DMS153 treated with DMSO at 0.1 percent for 48 hours (cell line): ENCODE data around the gene SLC9A1.
A peak's percentile ranks its signal among the peaks of the same experiment; 100 is the strongest.

Experiments
- DNase-seq: peaks from one replicate; lab custom pipeline; 2025; ENCODE audit not compliant: unreplicated experiment; lab: John Stamatoyannopoulos, UW

SLC9A1 gene

DNA sequence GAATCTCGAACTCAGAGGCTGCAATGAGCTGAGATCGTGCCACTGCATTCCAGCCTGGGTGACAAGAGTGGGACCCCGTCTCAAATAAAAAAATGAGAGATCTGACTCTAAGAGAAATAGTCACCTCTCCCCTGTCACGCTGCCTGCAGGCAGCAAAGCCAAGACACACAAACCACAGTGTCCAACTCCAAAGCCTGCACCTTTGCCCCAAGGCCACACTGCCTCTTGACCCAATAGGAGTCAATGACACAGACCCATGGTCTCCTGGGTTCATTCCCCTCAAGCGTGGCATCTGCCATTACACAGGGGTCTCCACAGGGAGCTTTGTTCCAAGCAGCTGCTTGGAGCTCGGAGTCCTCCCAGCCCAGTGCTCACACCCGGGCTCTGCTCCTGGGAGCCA, 46.3 kb downstream of the SLC9A1 start:
- no peak for DNase-seq

DNA sequence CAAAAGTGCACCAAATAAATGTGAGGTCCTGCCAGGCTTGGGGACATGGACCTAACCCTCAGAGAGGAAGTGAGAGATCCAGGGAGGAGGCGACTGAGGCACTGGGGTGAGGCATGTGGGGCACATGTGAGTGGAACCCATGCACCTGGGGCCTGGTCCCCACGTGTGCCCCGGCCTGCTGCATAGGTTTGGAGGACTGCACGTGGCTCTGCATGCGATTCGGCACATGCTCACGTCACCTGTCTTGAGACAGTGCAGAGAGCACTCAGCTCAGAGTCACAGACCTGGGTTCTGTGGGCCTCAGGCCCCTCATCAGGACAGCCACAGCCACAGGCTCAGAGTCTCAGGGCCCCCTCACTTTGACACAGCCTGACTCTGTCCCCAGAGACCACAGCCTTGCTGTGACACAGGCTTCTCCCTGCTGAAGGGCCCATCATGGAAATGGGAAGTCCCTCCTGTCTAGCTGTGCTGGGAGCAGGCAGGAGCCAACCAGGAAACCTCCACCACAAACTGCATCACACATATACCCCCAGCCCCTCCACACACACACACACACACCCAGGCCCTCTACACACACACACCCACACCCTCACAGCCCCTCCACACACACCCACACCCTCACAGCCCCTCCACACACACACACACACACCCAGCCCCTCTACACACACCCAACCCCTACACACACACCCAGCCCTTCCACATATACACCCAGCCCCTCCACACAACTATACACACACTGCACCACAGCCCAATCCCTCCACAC, 48.2 kb downstream of the SLC9A1 start:
- DNase-seq, result no peak

DNA sequence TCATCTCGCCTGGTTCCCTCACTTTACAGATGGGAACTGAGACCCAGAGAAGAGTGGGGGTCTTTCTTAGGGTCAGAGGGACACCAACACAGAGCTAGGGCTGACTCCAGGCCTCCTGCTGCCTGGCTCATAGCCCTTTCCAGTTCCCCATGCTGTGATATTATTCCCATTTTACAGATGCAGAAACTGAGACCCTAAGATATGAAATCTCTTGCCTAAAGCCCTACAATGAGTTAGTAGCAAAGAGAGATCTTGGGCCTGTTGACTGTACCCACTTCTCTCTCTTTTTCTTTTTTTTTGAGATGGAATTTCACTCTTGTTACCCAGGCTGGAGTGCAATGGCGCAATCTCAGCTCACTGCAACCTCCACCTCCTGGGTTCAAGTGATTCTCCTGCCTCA, 49.9 kb downstream of the SLC9A1 start:
- no peak for DNase-seq

- no peak for DNase-seq
Measured at GRCh38 chr1:27103498-27103897, 51.4 kb downstream of the SLC9A1 start.

GRCh38 chr1:27102707-27103468, 52.0 kb downstream of the SLC9A1 start:
- peak; percentile 55 for DNase-seq

- no peak for DNase-seq
Measured at GRCh38 chr1:27102134-27102706, 52.7 kb downstream of the SLC9A1 start.

DNA sequence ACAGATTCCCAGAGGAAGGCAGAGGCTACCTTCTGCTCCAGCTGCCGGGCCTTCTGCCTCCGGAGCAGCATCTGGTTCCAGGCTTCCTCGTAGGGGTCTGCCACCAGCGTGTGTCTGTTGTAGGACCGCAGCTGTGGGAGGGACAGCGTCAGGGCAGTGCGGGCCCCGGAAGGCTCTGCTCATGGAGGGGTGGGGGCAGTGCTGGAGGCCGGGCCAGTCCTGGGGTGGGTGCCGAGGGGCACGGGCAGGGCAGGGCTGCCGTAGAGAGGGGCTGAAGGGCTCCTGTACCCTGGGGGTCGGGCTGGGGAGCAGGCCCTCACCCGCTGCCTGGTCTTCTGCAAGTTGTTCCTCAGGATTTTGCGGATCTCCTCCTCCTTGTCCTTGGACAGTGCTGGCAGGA, 53.2 kb downstream of the SLC9A1 start:
- no peak for DNase-seq

DNA sequence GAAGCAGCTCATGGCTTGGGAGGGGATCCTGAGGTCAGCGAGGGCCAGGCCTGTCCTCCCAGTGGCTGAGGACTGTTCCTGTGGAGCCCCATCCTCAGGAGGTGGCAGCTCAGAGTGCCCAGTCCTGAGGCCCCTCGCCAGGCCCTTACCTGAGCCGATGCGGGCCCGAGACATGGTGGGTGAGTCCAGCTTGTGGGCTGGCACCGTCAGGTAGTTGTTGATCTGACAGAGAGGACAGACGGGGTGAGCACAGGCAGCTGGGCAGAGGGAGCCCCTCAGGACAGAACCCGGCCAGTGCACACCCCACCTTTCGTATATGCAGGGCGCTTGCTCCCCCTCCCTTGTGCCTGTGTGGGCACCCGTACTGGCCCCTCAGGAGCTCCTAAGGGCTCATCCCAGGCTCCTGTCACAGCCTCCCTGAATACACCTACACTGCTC, 53.9 kb downstream of the SLC9A1 start:
- DNase-seq, result no peak

- DNase-seq, result no peak
Measured at GRCh38 chr1:27100335-27101053, 54.4 kb downstream of the SLC9A1 start.

DNA sequence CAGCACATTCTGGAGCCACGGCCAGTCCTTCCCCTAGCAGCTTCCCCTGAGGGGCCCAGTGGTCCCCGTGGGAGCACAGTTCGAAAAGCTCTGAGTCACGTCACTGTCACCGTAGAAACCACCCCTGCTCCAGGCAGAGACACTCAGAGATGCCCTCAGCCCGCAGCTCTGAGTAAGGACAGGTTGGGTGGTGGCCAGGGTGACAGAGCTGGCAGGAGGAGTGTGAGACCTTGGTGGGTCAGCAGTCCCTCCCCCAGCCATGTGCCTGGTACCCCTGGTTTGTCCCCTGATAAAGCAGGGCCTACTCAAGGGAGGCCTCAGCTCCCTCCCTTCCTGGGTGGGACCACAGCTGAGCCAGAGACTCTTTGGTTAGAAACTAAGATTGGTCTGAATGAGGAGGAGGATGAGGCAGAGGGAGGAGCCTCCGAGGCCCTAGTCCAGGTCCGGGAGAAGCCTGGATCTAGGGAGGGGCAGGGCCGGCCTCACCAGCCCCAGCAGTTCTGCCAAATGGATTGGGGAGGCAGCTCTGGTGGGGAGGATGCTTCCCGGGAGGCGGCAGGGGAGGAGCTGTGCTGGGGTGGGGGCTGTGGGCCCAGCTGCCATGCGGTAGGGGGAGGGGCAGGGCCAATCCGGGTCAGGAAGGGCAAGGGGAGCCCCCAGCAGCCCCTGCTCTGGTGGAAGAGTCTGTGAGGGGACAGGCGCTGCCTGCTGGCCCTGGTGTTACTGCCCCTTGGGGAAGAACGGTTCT, 55.2 kb downstream of the SLC9A1 start:
- peak; percentile 70 for DNase-seq

- DNase-seq, result peak; percentile 88
Measured at GRCh38 chr1:27099135-27099586, 55.8 kb downstream of the SLC9A1 start.

DNA sequence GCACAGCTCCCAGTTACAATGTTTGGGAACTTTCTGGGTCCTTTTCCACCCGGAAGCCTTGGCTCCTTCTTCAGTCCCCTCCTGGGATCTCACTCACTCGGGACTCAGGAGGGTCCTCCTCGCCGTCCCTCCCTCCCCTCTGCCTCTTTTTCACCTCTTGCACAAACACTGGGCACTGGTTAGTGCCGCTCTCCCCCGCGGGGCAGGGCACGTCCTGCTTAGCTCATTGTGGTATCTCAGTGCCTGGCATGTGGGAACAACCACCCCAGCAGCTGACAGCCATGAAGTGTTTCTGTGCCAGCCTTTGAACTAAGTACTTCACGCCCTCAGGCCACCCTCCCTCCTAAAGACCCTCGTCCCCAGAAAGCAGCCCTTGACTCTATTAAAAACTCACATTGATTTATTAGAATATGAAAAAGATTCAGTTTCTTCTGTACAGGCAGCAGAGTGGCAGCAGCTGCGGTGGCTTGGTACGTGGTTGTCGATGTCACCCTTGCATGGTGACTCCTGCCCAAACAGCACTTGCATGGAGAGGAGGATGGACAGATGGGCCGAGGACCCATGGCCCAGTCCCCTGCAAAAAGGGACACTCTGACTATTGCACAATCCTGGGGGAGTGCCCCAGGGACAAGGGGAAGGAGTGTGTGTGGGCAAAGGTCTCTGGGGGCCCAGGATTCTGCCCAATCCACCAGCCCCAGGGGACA, 56.3 kb downstream of the SLC9A1 start:
- DNase-seq, result peak; percentile 70

DNA sequence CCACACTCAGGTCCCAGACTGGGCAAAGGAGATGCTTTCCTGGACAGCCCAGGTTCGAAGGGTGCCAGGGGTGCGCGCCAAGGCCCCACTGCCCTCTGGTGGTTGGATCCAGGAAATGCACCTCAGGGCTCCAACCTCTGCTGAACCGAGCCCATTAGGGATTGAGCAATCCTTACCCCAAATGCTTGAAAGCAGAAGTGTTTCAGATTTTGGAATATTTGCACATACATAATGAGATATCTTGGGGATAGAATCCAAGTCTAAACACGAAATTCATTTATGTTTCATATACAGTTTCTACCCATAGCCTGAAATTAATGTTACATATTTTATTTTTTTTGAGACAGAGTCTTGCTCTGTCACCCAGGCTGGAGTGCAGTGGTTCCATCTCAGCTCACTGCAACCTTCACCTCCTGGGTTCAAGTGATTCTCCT, 57.4 kb downstream of the SLC9A1 start:
- peak; percentile 87 for DNase-seq

DNA sequence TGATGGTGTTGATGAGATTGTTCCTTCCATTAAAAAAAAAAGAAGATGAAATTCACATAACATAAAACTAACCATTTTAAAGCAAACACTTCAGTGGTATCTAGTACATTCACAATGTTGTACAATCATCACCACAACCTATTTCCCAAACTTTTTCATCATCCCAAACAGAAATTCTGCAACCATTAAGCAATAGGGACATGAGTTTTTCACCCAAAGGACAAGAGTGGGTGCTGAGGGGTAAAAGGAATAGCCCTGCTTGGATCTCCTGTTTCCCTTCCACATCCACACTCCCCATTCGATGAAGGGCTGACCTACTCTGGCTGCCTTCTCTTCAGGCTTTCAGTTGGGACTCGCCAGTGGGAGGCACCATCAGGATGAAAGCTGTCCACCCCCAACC, 59.3 kb downstream of the SLC9A1 start:
- no peak for DNase-seq

DNA sequence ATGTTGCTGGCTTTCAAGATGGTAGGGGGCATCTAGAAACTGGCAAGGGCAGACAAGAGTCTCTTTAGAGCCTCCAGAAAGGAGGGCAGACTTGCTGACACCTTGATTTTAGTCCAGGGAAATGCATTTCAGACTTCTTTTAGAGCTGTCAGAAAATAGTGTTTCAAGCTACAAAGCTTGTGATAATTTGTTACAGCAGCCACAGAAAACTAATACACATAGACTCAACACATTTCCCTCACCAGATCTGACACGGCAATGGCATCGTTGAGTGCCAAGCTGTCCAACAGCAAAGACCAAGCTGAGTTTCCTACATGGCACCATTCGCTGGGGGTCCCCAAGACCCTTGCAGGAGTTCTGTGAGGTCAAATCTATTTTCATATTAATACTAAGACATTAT, 62.0 kb downstream of the SLC9A1 start:
- DNase-seq, result no peak

GRCh38 chr1:27090911-27091310, 64.0 kb downstream of the SLC9A1 start:
- no peak for DNase-seq

DNA sequence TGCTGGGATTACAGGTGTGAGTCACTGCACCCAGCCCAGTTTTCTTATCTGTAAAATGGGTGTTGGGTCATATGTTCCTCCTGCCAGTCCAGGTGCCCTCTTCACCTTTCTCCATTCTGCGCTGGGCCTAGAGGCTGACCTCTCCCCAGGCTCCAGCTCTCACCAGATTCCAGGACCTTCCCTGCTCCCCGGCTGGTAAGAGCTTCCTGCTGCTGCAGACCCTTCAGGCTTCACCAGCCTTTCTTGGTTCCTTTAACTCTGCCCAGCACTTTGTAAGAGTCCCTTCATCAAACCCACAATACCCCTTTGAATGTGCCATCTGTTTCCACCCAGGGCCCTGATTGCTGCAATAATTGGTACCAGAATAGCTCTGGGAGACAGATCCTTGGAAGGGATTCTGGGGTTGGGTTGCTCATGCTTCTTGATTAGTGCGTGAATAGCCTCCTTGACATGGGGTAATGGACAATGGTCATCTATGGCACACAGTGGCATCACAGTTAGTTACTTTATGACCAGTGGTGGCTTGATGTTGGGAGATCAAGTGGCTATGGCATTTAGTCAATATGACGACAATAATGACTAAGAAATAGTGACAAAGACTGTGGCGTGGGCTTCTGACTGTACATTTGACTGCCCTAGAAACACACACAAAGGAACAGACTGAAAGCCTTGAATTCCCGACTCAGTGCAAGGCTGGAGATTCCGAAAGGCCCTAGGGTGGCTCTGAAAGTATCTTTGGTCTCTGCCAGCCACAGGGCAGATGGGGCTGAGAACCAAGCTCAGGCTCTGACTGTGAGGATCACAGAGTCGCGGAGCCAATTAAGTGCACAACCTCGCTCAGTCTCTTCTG, 67.3 kb downstream of the SLC9A1 start:
- DNase-seq, result no peak

DNA sequence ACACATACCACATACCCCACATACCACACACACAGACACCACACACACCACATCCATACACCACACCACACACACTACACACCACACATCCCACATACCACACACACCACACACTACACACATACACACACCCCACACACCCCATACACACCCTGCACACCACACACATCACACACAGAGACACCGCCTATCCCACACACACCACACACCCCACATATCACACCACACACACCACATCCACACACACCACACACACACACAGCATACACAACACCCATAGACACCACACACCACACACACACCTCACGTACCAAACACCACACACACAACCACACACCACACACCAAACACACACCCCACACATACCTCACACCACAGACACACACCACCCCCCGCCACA, 68.3 kb downstream of the SLC9A1 start:
- no peak for DNase-seq

GRCh38 chr1:27086026-27086425, 68.9 kb downstream of the SLC9A1 start:
- no peak for DNase-seq
